Neural cell (in vitro differentiated cells): ENCODE measurements around the gene ZNF648. TPM values are rescaled to one million over a fixed set of nuclear protein-coding genes. Genes with fewer than 3 reads are reported as not detected.
"Not testable (repeated sequence)": the region's sequence is repeated elsewhere in the genome, so short reads cannot be mapped to it uniquely, and the experiment has no call there.

ENCODE experiments used
- H2AFZ ChIP-seq: fragments of 200-600, 300-800 bp; sonication (generic), shearing (Covaris generic); 2 replicates; pipeline ENCODE4 v1.6.0; 2014; ENCODE audit warnings: low read depth, mild to moderate bottlenecking, antibody characterized with exemption, low read length, moderate library complexity
- H3F3A ChIP-seq: fragments of 200-600 bp; shearing (Covaris generic); 2 replicates; pipeline ENCODE4 v1.6.1; 2016; ENCODE audit warnings: mild to moderate bottlenecking, moderate library complexity, mixed read lengths, antibody characterized with exemption, low read length; ENCODE audit not compliant: insufficient read depth, poor library complexity, severe bottlenecking
- H3K27ac ChIP-seq: fragments of 200-600, 300-800 bp; sonication (generic), shearing (Covaris generic); 2 replicates; pipeline ENCODE4 v1.5.1; 2014; ENCODE audit warnings: mild to moderate bottlenecking, low read length, moderate library complexity
- H3K27me3 ChIP-seq: fragments of 300-800, 200-600 bp; sonication (generic), shearing (Covaris generic); 2 replicates; pipeline ENCODE4 v1.6.0; 2014; ENCODE audit warnings: mild to moderate bottlenecking, low read depth, low read length, moderate library complexity; ENCODE audit not compliant: insufficient read depth
- H3K36me3 ChIP-seq: fragments of 300-800, 200-600 bp; sonication (generic), shearing (Covaris generic); 2 replicates; pipeline ENCODE4 v1.5.1; 2014; ENCODE audit warnings: mild to moderate bottlenecking, antibody characterized with exemption, low read length, moderate library complexity; ENCODE audit not compliant: insufficient read depth
- H3K4me2 ChIP-seq: fragments of 300-800, 200-600 bp; sonication (generic), shearing (Covaris generic); 2 replicates; pipeline ENCODE4 v1.6.0; 2014; ENCODE audit warnings: mild to moderate bottlenecking, low read length
- H3K4me3 ChIP-seq: fragments of 300-800, 200-600 bp; sonication (generic), shearing (Covaris generic); 2 replicates; pipeline ENCODE4 v1.5.1; 2014; ENCODE audit warnings: mild to moderate bottlenecking, low read length, moderate library complexity
- H3K79me2 ChIP-seq: fragments of 200-600 bp; shearing (Covaris generic); replicated peaks from 2 replicates; pipeline ENCODE4 v1.6.0; 2014; ENCODE audit warnings: mild to moderate bottlenecking, low read length, moderate library complexity; ENCODE audit not compliant: insufficient read depth
- H3K9ac ChIP-seq: fragments of 300-800, 200-600 bp; sonication (generic), shearing (Covaris generic); 2 replicates; pipeline ENCODE4 v1.6.1; 2016; ENCODE audit warnings: mild to moderate bottlenecking, low read length, mixed read lengths
- H3K9me2 ChIP-seq: fragments of 200-600 bp; shearing (Covaris generic); 2 replicates; pipeline ENCODE4 v1.6.1; 2016; ENCODE audit warnings: mild to moderate bottlenecking, low read length, mixed read lengths; ENCODE audit not compliant: insufficient read depth
- H3K9me3 ChIP-seq: fragments of 200-600, 300-800 bp; sonication (generic), shearing (Covaris generic); 2 replicates; pipeline ENCODE4 v1.6.1; 2016; ENCODE audit warnings: mild to moderate bottlenecking, mixed run types, low read length, moderate library complexity, mixed read lengths
- H4K20me1 ChIP-seq: fragments of 200-600 bp; shearing (Covaris generic); 2 replicates; pipeline ENCODE4 v1.6.1; 2016; ENCODE audit warnings: mild to moderate bottlenecking, mixed run types; ENCODE audit not compliant: insufficient read depth
- EP300 ChIP-seq: fragments of 450-650 bp; conservative IDR thresholded peaks from 2 replicates; pipeline ENCODE4 v1.6.1; 2014; ENCODE audit warnings: antibody characterized with exemption, mild to moderate bottlenecking, moderate library complexity; ENCODE audit not compliant: poor library complexity, severe bottlenecking
- EZH2 ChIP-seq: fragments of 200-600, 300-800 bp; shearing (Covaris generic), sonication (generic); IDR thresholded peaks from 2 replicates; pipeline ENCODE4 v1.6.1; 2014; ENCODE audit warnings: antibody characterized with exemption, low read length, borderline replicate concordance, mild to moderate bottlenecking; ENCODE audit not compliant: insufficient read depth, poor library complexity, severe bottlenecking
- MXI1 ChIP-seq: fragments of 450-650 bp; conservative IDR thresholded peaks from 2 replicates; pipeline ENCODE4 v1.6.1; 2014; ENCODE audit warnings: antibody characterized with exemption, mild to moderate bottlenecking; ENCODE audit not compliant: poor library complexity, severe bottlenecking
- POLR2AphosphoS5 ChIP-seq: IDR thresholded peaks from 2 replicates; pipeline ENCODE4 v1.6.1; 2012
- RAD21 ChIP-seq: fragments of 450-650 bp; conservative IDR thresholded peaks from 2 replicates; pipeline ENCODE4 v1.6.1; 2014; ENCODE audit warnings: antibody characterized with exemption, mild to moderate bottlenecking, moderate library complexity
- SMC3 ChIP-seq: fragments of 450-650 bp; conservative IDR thresholded peaks from 2 replicates; pipeline ENCODE4 v1.6.1; 2014; ENCODE audit warnings: antibody characterized with exemption, mild to moderate bottlenecking, moderate library complexity; ENCODE audit not compliant: poor library complexity
- TAF1 ChIP-seq: IDR thresholded peaks from 2 replicates; pipeline ENCODE4 v1.6.1; 2012; ENCODE audit warnings: low read depth
- polyA plus RNA-seq: library from polyadenylated mRNA; depleted of rRNA; stranded (reverse); fragments of >200 nt; gene quantifications from 2 replicates; pipeline ENCODE4 v1.2.3, GENCODE V29; 2014
- TF ChIP-seq, protein P1 (sequence below): IDR thresholded peaks from 2 replicates; pipeline ENCODE4 v1.6.1; 2012; ENCODE audit warnings: borderline replicate concordance
- TF ChIP-seq, protein P2 (sequence below): fragments of 450-650 bp; IDR thresholded peaks from 2 replicates; pipeline ENCODE4 v1.5.1; 2014; ENCODE audit warnings: antibody characterized with exemption, mild to moderate bottlenecking, moderate library complexity; ENCODE audit not compliant: poor library complexity, severe bottlenecking

ZNF648 gene
- polyA plus RNA-seq, 1 donor from 2014 or later: not detected

DNA sequence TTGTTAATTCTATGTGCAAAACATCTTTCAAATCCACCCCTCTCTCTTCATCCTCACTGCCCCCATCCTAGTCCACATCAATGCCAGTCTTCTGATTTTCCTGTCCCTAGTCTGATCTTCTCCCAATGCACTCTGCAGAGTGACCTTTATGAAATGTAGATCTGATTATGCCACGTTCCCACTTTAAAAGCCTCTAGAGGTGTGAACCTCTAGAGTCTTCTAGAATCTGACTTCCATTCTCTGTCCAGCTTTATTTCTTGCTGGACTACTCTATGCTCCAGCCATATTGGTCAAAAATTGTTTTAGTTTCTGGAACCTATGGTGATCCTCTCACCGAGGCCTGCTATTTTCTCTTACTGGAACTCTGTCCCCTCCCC lies 32.5 kb downstream of the ZNF648 start:
- H2AFZ ChIP-seq: peak overlapping the region; percentile 52
- no peaks in the 10 kb centered on the region for H3K36me3 ChIP-seq
- H3K27ac ChIP-seq: no peak overlapping the region
- H4K20me1 ChIP-seq: no peaks in the 10 kb centered on the region
- H3K9me2 ChIP-seq: no peaks in the 10 kb centered on the region
- no peaks in the 10 kb centered on the region for H3K79me2 ChIP-seq
- peak overlapping the region; percentile 52 for H3K9ac ChIP-seq
- TF ChIP-seq MXI1 (no peak), POLR2AphosphoS5 (no peak), EZH2 (no peak), RAD21 (no peak), EP300 (no peak), TAF1 (no peak)
- TF ChIP-seq, protein P1, sequence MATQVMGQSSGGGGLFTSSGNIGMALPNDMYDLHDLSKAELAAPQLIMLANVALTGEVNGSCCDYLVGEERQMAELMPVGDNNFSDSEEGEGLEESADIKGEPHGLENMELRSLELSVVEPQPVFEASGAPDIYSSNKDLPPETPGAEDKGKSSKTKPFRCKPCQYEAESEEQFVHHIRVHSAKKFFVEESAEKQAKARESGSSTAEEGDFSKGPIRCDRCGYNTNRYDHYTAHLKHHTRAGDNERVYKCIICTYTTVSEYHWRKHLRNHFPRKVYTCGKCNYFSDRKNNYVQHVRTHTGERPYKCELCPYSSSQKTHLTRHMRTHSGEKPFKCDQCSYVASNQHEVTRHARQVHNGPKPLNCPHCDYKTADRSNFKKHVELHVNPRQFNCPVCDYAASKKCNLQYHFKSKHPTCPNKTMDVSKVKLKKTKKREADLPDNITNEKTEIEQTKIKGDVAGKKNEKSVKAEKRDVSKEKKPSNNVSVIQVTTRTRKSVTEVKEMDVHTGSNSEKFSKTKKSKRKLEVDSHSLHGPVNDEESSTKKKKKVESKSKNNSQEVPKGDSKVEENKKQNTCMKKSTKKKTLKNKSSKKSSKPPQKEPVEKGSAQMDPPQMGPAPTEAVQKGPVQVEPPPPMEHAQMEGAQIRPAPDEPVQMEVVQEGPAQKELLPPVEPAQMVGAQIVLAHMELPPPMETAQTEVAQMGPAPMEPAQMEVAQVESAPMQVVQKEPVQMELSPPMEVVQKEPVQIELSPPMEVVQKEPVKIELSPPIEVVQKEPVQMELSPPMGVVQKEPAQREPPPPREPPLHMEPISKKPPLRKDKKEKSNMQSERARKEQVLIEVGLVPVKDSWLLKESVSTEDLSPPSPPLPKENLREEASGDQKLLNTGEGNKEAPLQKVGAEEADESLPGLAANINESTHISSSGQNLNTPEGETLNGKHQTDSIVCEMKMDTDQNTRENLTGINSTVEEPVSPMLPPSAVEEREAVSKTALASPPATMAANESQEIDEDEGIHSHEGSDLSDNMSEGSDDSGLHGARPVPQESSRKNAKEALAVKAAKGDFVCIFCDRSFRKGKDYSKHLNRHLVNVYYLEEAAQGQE: no peak
- H3K4me2 ChIP-seq: peak overlapping the region; percentile 53
- peak overlapping the region; percentile 80 for H3K4me3 ChIP-seq
- no peaks in the 10 kb centered on the region for H3F3A ChIP-seq
- H3K27me3 ChIP-seq: no peaks in the 10 kb centered on the region
- no peaks in the 10 kb centered on the region for H3K9me3 ChIP-seq

GRCh38 chr1:182015360-182015759 lies 46.2 kb downstream of the ZNF648 start:
- Histone ChIP-seq H3K4me2 (no peak overlapping the region), H3K27me3 (no peaks in the 10 kb centered on the region), H3K9me3 (no peaks in the 10 kb centered on the region), H3F3A (no peaks in the 10 kb centered on the region), H3K9ac (no peak overlapping the region), H3K9me2 (no peaks in the 10 kb centered on the region), H3K4me3 (no peak overlapping the region), H4K20me1 (no peaks in the 10 kb centered on the region), H3K79me2 (no peaks in the 10 kb centered on the region), H2AFZ (no peak overlapping the region), H3K27ac (no peak overlapping the region), H3K36me3 (no peaks in the 10 kb centered on the region)
- TF ChIP-seq, protein P1: no peak
- TF ChIP-seq EP300 (no peak), EZH2 (no peak), RAD21 (no peak), TAF1 (no peak), MXI1 (no peak), SMC3 (no peak), POLR2AphosphoS5 (no peak)
- TF ChIP-seq, protein P2, sequence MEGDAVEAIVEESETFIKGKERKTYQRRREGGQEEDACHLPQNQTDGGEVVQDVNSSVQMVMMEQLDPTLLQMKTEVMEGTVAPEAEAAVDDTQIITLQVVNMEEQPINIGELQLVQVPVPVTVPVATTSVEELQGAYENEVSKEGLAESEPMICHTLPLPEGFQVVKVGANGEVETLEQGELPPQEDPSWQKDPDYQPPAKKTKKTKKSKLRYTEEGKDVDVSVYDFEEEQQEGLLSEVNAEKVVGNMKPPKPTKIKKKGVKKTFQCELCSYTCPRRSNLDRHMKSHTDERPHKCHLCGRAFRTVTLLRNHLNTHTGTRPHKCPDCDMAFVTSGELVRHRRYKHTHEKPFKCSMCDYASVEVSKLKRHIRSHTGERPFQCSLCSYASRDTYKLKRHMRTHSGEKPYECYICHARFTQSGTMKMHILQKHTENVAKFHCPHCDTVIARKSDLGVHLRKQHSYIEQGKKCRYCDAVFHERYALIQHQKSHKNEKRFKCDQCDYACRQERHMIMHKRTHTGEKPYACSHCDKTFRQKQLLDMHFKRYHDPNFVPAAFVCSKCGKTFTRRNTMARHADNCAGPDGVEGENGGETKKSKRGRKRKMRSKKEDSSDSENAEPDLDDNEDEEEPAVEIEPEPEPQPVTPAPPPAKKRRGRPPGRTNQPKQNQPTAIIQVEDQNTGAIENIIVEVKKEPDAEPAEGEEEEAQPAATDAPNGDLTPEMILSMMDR: no peak

DNA sequence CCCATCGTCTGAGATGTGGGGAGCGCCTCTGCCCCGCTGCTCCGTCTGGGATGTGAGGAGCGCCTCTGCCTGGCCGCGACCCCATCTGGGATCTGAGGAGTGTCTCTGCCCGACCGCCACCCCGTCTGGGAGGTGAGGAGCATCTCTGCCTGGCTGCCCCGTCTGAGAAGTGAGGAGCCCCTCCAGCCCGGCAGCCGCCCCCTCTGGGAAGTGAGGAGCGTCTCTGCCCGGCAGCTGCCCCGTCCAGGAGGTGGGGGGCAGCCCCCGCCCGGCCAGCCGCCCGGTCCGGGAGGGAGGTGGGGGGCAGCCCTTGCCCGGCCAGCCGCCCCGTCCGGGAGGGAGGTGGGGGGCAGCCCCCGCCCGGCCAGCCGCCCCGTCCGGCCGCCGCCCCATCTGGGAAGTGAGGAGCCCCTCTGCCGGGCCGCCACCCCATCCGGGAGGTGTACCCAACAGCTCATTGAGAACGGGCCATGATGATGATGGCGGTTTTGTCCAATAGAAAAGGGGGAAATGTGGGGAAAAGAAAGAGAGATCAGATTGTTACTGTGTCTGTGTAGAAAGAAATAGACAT lies 50.6 kb downstream of the ZNF648 start:
- not testable (repeated sequence) for H3K9ac ChIP-seq, H3K4me3 ChIP-seq, H3F3A ChIP-seq, H3K79me2 ChIP-seq, H3K27ac ChIP-seq, H3K27me3 ChIP-seq, H3K9me2 ChIP-seq, H3K9me3 ChIP-seq, H2AFZ ChIP-seq, H3K4me2 ChIP-seq, H4K20me1 ChIP-seq, H3K36me3 ChIP-seq

GRCh38 chr1:182005398-182005797 lies 56.1 kb downstream of the ZNF648 start:
- H2AFZ ChIP-seq, H3K27me3 ChIP-seq, H3K9me3 ChIP-seq, H3K36me3 ChIP-seq, H3K79me2 ChIP-seq, H3K9ac ChIP-seq, H3K4me3 ChIP-seq, H4K20me1 ChIP-seq, H3F3A ChIP-seq, H3K27ac ChIP-seq, H3K9me2 ChIP-seq, H3K4me2 ChIP-seq: not testable (repeated sequence)
